H1 (cell line): ENCODE data around the gene ZDHHC22. TPM values are rescaled to one million over a fixed set of nuclear protein-coding genes. Genes with fewer than 3 reads are reported as not detected.
A peak's percentile ranks its signal among the peaks of the same experiment; 100 is the strongest.

Source experiments
- CTCF ChIA-PET: fragments of 300-600 bp; sonication (Branson Sonifier 250); formaldehyde crosslinking; loops from one replicate; lab custom pipeline; 2021; ENCODE audit not compliant: partially characterized antibody; lab: Charles Lee
- POLR2A ChIA-PET: fragments of 300-600 bp; sonication (Branson Sonifier 250); formaldehyde crosslinking; loops from one replicate; lab custom pipeline; 2021; ENCODE audit warnings: inconsistent platforms; ENCODE audit not compliant: partially characterized antibody; lab: Charles Lee
- DNase-seq, 2 experiments: peaks; one replicate each; pipeline versions ENCODE4 v3.0.0 to v3.0.0-alpha.2; 2010 to 2022; ENCODE audit warnings: low spot score in 2 of 2, low read depth in 1 of 2, mixed read lengths in 1 of 2
- FAIRE-seq: peaks from 2 replicates; lab custom pipeline; 2011; peaks lifted over from hg19 to GRCh38; lab: Jason Lieb, UNC
- H2AFZ ChIP-seq: 2 replicates; pipeline ENCODE4 v1.8.1; 2012; ENCODE audit warnings: low read length, inconsistent platforms
- H2AK5ac ChIP-seq: 2 replicates; pipeline ENCODE4 v1.6.1; 2013; ENCODE audit warnings: low read depth, low read length
- H2BK120ac ChIP-seq: replicated peaks from 2 replicates; pipeline ENCODE3; 2013; ENCODE audit warnings: low read depth, low read length, inconsistent platforms
- H2BK12ac ChIP-seq: 2 replicates; pipeline ENCODE4 v1.6.1; 2013; ENCODE audit warnings: low read depth, low read length
- H2BK15ac ChIP-seq: 2 replicates; pipeline ENCODE4 v1.6.1; 2013; ENCODE audit warnings: low read length
- H2BK20ac ChIP-seq: 2 replicates; pipeline ENCODE4 v1.6.1; 2013; ENCODE audit warnings: low read length
- H2BK5ac ChIP-seq: 2 replicates; pipeline ENCODE4 v1.6.1; 2013; ENCODE audit warnings: low read depth, low read length
- H3K14ac ChIP-seq: 2 replicates; pipeline ENCODE4 v1.6.1; 2013; ENCODE audit warnings: inconsistent platforms; ENCODE audit not compliant: insufficient read length
- H3K18ac ChIP-seq: 2 replicates; pipeline ENCODE4 v1.6.1; 2013; ENCODE audit warnings: low read length; ENCODE audit errors: extremely low read depth
- H3K23ac ChIP-seq: 2 replicates; pipeline ENCODE4 v1.6.1; 2013; ENCODE audit warnings: inconsistent platforms; ENCODE audit not compliant: insufficient read length
- H3K23me2 ChIP-seq: 2 replicates; pipeline ENCODE4 v1.6.1; 2013; ENCODE audit warnings: low read depth, low read length
- H3K27ac ChIP-seq: 2 replicates; pipeline ENCODE4 v1.6.1; 2011; ENCODE audit warnings: low read depth, low read length, inconsistent platforms
- H3K27me3 ChIP-seq, 4 experiments: replicated peaks in 1 of 4; 1 replicate in 1 of 4; 2 replicates in 3 of 4; pipeline versions ENCODE4 v1.6.1 to v1.8.1; 2011 to 2013; ENCODE audit warnings: low read length in 3 of 4, mild to moderate bottlenecking in 3 of 4, inconsistent platforms in 2 of 4, mixed read lengths in 2 of 4, moderate library complexity in 1 of 4; ENCODE audit not compliant: control insufficient read depth in 3 of 4, insufficient read depth in 3 of 4; ENCODE audit errors: extremely low read depth in 1 of 4
- H3K36me3 ChIP-seq, 4 experiments: 2 replicates each; pipeline versions ENCODE4 v1.6.1 to v1.8.1; 2011 to 2013; ENCODE audit warnings: mild to moderate bottlenecking in 4 of 4, low read length in 3 of 4, moderate library complexity in 2 of 4, control low read depth in 1 of 4, inconsistent platforms in 1 of 4; ENCODE audit not compliant: insufficient read depth in 4 of 4, control insufficient read depth in 2 of 4
- H3K4ac ChIP-seq: replicated peaks from 2 replicates; pipeline ENCODE3; 2013; ENCODE audit warnings: low read length, low read depth, mixed read lengths, inconsistent platforms; ENCODE audit not compliant: insufficient read length
- H3K4me1 ChIP-seq, 4 experiments: replicated peaks in 1 of 4; 1 replicate in 1 of 4; 2 replicates in 3 of 4; pipeline versions ENCODE4 v1.6.1 to v1.8.1; 2011 to 2013; ENCODE audit warnings: low read length in 3 of 4, inconsistent platforms in 2 of 4, mixed read lengths in 1 of 4; ENCODE audit not compliant: insufficient read depth in 4 of 4, control insufficient read depth in 3 of 4
- H3K4me2 ChIP-seq, 2 experiments: 2 replicates each; pipeline versions ENCODE4 v1.6.1 to v1.8.1; 2011 to 2013; ENCODE audit warnings: low read depth in 2 of 2, low read length in 2 of 2, control low read depth in 1 of 2, inconsistent platforms in 1 of 2, mild to moderate bottlenecking in 1 of 2; ENCODE audit not compliant: insufficient read depth in 1 of 2
- H3K4me3 ChIP-seq, 4 experiments: fragments of 200-600, 300-600 bp in 1 of 4; sonication (generic), shearing (Covaris generic), sonication (Bioruptor Twin) in 1 of 4; 2 replicates each; pipeline versions ENCODE4 v1.5.1 to v1.8.1; 2011 to 2016; ENCODE audit warnings: low read length in 4 of 4, low read depth in 3 of 4, control low read depth in 2 of 4, inconsistent platforms in 2 of 4, mild to moderate bottlenecking in 2 of 4, mixed read lengths in 1 of 4, moderate library complexity in 1 of 4; ENCODE audit not compliant: insufficient read depth in 2 of 4; ENCODE audit errors: extremely low read depth in 1 of 4
- H3K56ac ChIP-seq: replicated peaks from 2 replicates; pipeline ENCODE3; 2013; ENCODE audit warnings: low read depth, mild to moderate bottlenecking, mixed read lengths, low read length, inconsistent platforms; ENCODE audit not compliant: insufficient read length
- H3K79me1 ChIP-seq: 2 replicates; pipeline ENCODE4 v1.6.1; 2013; ENCODE audit warnings: low read depth, low read length, control low read depth
- H3K79me2 ChIP-seq, 2 experiments: 2 replicates each; pipeline versions ENCODE4 v1.6.1 to v1.8.1; 2012 to 2013; ENCODE audit warnings: low read length in 2 of 2, mild to moderate bottlenecking in 2 of 2, inconsistent platforms in 1 of 2; ENCODE audit not compliant: insufficient read depth in 2 of 2, control insufficient read depth in 1 of 2
- H3K9ac ChIP-seq, 4 experiments: replicated peaks in 1 of 4; 1 replicate in 1 of 4; 2 replicates in 3 of 4; pipeline versions ENCODE4 v1.6.1 to v1.8.1; 2011 to 2013; ENCODE audit warnings: low read depth in 3 of 4, low read length in 3 of 4, control low read depth in 2 of 4, mild to moderate bottlenecking in 2 of 4, moderate library complexity in 2 of 4, inconsistent platforms in 1 of 4; ENCODE audit errors: extremely low read depth in 1 of 4
- H3K9me3 ChIP-seq, 2 experiments: 2 replicates each; pipeline versions ENCODE4 v1.6.1 to v1.8.1; 2012 to 2013; ENCODE audit warnings: mild to moderate bottlenecking in 2 of 2, moderate library complexity in 2 of 2, control low read depth in 1 of 2, inconsistent platforms in 1 of 2, low read depth in 1 of 2, low read length in 1 of 2, mixed read lengths in 1 of 2; ENCODE audit not compliant: insufficient read depth in 2 of 2
- H4K20me1 ChIP-seq, 2 experiments: replicated peaks in 1 of 2; 2 replicates each; pipeline versions ENCODE3 to v1.8.1; 2011 to 2013; ENCODE audit warnings: inconsistent platforms in 2 of 2, low read length in 2 of 2, mild to moderate bottlenecking in 1 of 2; ENCODE audit not compliant: insufficient read depth in 2 of 2, control insufficient read depth in 1 of 2
- H4K5ac ChIP-seq: 2 replicates; pipeline ENCODE4 v1.6.1; 2013; ENCODE audit warnings: low read length, low read depth, mixed read lengths, inconsistent platforms; ENCODE audit not compliant: insufficient read length
- H4K8ac ChIP-seq: 2 replicates; pipeline ENCODE4 v1.8.0; 2013; ENCODE audit warnings: mild to moderate bottlenecking, moderate library complexity, low read length, inconsistent platforms; ENCODE audit not compliant: insufficient read depth; ENCODE audit errors: extremely low read depth
- H4K91ac ChIP-seq: replicated peaks from 2 replicates; pipeline ENCODE3; 2013; ENCODE audit warnings: low read length, mixed read lengths, inconsistent platforms; ENCODE audit not compliant: insufficient read length
- ASH2L ChIP-seq: fragments of 200-600, 300-600 bp; sonication (generic); IDR thresholded peaks from one replicate; pipeline ENCODE4 v1.7.1; 2017; ENCODE audit warnings: low read length
- CBX8 ChIP-seq: fragments of 300-800, 300-1000 bp; sonication (generic); IDR thresholded peaks from 2 replicates; pipeline ENCODE4 v1.7.1; 2016; ENCODE audit warnings: low read depth, low read length, borderline replicate concordance
- GABPA ChIP-seq: IDR thresholded peaks from 2 replicates; pipeline ENCODE4 v1.6.1; 2011; ENCODE audit warnings: mild to moderate bottlenecking, low read length, moderate library complexity, borderline replicate concordance; ENCODE audit not compliant: insufficient read depth
- MAFK ChIP-seq: IDR thresholded peaks from 2 replicates; pipeline ENCODE4 v1.6.1; 2012; ENCODE audit warnings: low read depth, mild to moderate bottlenecking, improper control_type of control experiment, low read length
- NRF1 ChIP-seq: IDR thresholded peaks from 2 replicates; pipeline ENCODE4 v1.6.1; 2011; ENCODE audit warnings: mild to moderate bottlenecking, low read depth, low read length, improper control_type of control experiment
- PHF8 ChIP-seq: fragments of 200-600 bp; sonication (generic); conservative IDR thresholded peaks from 2 replicates; pipeline ENCODE4 v1.7.1; 2012; ENCODE audit warnings: low read depth, mild to moderate bottlenecking, inconsistent platforms, low read length, moderate library complexity
- SAP30 ChIP-seq: fragments of 300-600 bp; sonication (generic); IDR thresholded peaks from 2 replicates; pipeline ENCODE4 v1.7.1; 2012; ENCODE audit warnings: low read length, moderate library complexity, mild to moderate bottlenecking, inconsistent platforms; ENCODE audit not compliant: insufficient read depth, insufficient replicate concordance
- SIN3A ChIP-seq, 2 experiments: IDR thresholded peaks in 1 of 2; conservative IDR thresholded peaks in 1 of 2; 2 replicates each; pipeline ENCODE4 v1.6.1; 2011 to 2012; ENCODE audit warnings: low read length in 2 of 2, improper control_type of control experiment in 1 of 2, low read depth in 1 of 2, mild to moderate bottlenecking in 1 of 2
- TCF12 ChIP-seq: IDR thresholded peaks from 2 replicates; pipeline ENCODE4 v1.6.1; 2011; ENCODE audit warnings: low read depth, mild to moderate bottlenecking, low read length
- YY1 ChIP-seq: IDR thresholded peaks from 2 replicates; pipeline ENCODE4 v1.6.1; 2011; ENCODE audit warnings: low read depth, mild to moderate bottlenecking, low read length
- WGBS, 2 experiments: shearing (Covaris generic) in 1 of 2; methylation state at CpG; one replicate each; pipeline versions ENCODE4 v1.1.6 to v1.1.7; 2013 to 2015; ENCODE audit warnings: low lambda C conversion rate in 2 of 2, mixed read lengths in 2 of 2, inconsistent platforms in 1 of 2, low coverage in 1 of 2, missing lambda C conversion rate in 1 of 2; ENCODE audit not compliant: insufficient replicate concordance in 2 of 2, insufficient coverage in 1 of 2, insufficient read length in 1 of 2; ENCODE audit errors: extremely low coverage in 1 of 2, missing lambda C conversion rate in 1 of 2; 5-methylcytosine and 5-hydroxymethylcytosine counted together
- polyA plus RNA-seq, 7 experiments: library from polyadenylated mRNA; depleted of rRNA in 3 of 7; stranded (reverse) in 5 of 7; unstranded in 2 of 7; fragments of >200 nt in 5 of 7; fragments of 200-250 nt in 2 of 7; gene quantifications; 1 replicate in 5 of 7; 2 replicates in 1 of 7; 4 replicates in 1 of 7; pipeline versions ENCODE4 v1.2.1 to v1.2.3, GENCODE V29; 2011 to 2013; ENCODE audit warnings: missing spikeins in 2 of 7, mixed read lengths in 2 of 7
- total RNA-seq: library from RNA; stranded (reverse); fragmentation: NEBNext Ultra II Directional; extraction: Animal tissue kit (Norgen Biotek cat#: 25700); gene quantifications from 2 replicates; pipeline ENCODE4 v1.2.1, GENCODE V29; 2021

ZDHHC22 gene
- total and polyA plus RNA-seq, 2 of the 8 experiments (the other 6 are each of a cell fraction or from before 2014, with no cell fraction given), result 23.8 to 55.2 TPM

DNA sequence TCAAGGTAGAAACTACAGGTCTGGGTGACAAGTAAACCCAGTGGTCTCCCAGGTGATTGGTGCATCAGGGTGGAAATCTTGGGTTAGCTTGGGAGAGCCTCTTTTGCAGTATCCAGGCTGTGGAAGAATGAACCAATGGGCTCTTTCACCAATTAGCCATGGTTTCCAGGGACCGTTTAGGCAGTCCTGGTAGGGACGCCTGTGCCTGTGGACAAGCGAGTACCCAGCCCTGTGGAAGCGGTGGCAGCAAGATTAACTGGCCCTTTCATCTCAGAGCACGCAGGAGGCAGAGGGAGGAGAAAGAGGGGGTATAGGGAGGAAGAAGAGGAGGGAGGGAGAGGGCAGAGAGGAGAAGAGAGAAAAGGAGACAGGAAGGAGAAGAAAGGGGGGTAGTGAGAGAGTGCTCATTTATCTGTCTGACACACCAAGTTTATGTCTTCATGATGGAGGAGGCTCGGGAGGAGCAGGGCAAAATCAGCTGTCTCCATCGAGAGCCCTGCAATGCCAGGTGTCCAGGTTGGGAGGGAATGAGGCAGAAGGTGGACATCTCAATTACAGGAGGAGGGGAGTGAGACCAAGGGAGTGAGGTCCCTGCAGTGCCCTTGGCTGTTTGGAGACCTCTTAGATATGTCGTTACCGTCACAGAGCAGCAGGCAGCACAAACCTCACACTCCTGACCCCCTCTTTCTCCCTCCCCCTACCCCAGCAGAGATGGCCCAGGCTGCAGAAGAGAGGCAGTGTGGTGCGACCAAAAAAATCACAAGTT, 4.6 kb upstream of the ZDHHC22 start:
- no peak for FAIRE-seq
- Histone ChIP-seq H4K5ac (no peak overlapping the region), H3K27me3 (no peaks in the 10 kb centered on the region), H2AK5ac (peak overlapping the region; percentile 34; the same call in 1 of the 2 replicates), H2BK15ac (0 out of 2 replicates have a peak overlapping the region, but pooled peaks have one; percentile 54), H3K79me1 (no peaks in the 10 kb centered on the region), H2BK120ac (no peak overlapping the region), H3K4me2 (peak overlapping the region; percentile 24 to 60; a peak in 2 of 4 replicates), H2BK12ac (peak overlapping the region; percentile 61; the same call in 1 of the 2 replicates), H4K20me1 (no peaks in the 10 kb centered on the region), H3K14ac (no peak overlapping the region), H3K23ac (no peak overlapping the region), H3K4me3 (peak overlapping the region in 1 of 4 experiments; percentile 14; a peak in 2 of 8 replicates), H3K9me3 (no peaks in the 10 kb centered on the region), H3K27ac (no peak overlapping the region), H3K56ac (no peak overlapping the region), H4K8ac (no peak overlapping the region), H3K4me1 (peaks cover 8 to 42% (median 25%) of the 10 kb centered on the region in 4 experiments), H3K36me3 (no peaks in the 10 kb centered on the region), H4K91ac (peak overlapping the region; percentile 18), H2BK5ac (peak overlapping the region; percentile 66; the same call in 1 of the 2 replicates), H2AFZ (0 out of 2 replicates have a peak overlapping the region, but pooled peaks have one; percentile 3), H2BK20ac (peak overlapping the region; percentile 68; the same call in 1 of the 2 replicates), H3K9ac (no peak overlapping the region), H3K79me2 (no peaks in the 10 kb centered on the region), H3K23me2 (peaks cover 9% of the 10 kb centered on the region)
- CTCF ChIA-PET, result interaction anchor here (0.6 to 52.5 kb wide), 9 partner anchors 12 to 502 kb away, joined by 3 to 1490 read pairs (median 4); partner anchors contain the start of gene CIPC
- WGBS, 2 experiments, result 50% methylated on average over 10 of the region's 10 CpGs; no CpG with 5 or more reads in 1 of the 2 experiments
- no peak for DNase-seq
- 0 out of 4 replicates have a peak, but pooled peaks of 1 of the 2 experiments have one; percentile 45 for TF ChIP-seq SIN3A (conservative IDR thresholded peaks at IDR 0.05 in 1 of 2, IDR thresholded peaks at IDR 0.05 in 1 of 2; ENCODE audit: low read depth in 1 of 2, low read length in 2 of 2)
- TF ChIP-seq PHF8, result no peak
- no peak for TF ChIP-seq MAFK
- no peak for TF ChIP-seq YY1
- peak; percentile 42 for TF ChIP-seq ASH2L
- no peak for TF ChIP-seq TCF12
- TF ChIP-seq CBX8, result no peak
- no peak for TF ChIP-seq GABPA
- TF ChIP-seq NRF1, result no peak
- TF ChIP-seq SAP30, result no peak
- TF ChIP-seq, all 59 proteins: peak for 2
- POLR2A ChIA-PET, result interaction anchor here (1.4 to 2.6 kb wide), 2 partner anchors 58 to 67 kb away, joined by 7 to 8 read pairs; no protein-coding TSS in a partner anchor
- Histone ChIP-seq H3K18ac (0 out of 2 replicates have a peak overlapping the region, but pooled peaks have one; percentile 44), H3K4ac (no peak overlapping the region)
